ENCODE results near the gene OGFRL1.

OGFRL1 gene

DNA sequence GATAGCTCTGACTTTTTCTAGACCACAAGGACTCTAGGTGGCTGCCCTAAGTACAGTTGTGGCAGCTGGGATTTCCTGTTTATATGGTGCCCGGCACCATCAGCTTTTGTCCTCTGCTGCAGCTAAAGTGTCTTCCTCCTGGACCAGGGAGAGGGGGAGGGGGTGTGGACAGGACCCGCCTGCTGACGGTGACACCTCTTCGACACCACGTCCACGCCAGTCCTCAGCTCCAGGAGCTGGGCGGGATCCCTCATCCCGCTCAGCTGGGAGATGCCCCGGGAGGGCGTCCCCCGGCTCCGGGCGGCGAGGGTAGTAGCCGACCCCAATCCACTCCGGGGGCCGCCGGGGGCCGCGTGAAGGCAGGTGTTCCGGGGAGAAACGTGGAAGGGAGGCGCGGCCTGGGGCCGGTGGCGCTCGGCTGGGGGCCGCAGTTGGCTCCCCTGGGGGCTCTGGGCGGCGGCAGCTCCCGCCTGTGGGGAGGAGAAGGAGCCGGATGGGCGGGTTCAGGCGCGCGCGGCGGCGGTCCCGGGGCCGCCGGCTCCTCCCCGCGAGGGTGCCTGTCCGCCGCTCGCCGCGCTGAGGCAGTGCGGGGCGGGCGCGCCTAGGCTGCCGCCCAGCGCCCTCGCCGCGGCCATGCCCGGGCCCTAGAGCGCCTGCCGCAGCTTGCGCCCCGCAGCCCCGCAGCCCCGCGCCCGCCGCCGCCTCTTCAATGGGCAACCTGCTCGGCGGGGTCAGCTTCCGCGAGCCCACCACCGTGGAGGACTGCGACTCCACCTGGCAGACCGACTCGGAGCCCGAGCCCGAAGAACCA, at the start of gene OGFRL1:
OGFRL1 (plus strand) TSS at position 584 of the 811 bp plus-strand sequence; CDS start at position 710, 126 bp downstream.
- TF ChIP-seq, protein P1, sequence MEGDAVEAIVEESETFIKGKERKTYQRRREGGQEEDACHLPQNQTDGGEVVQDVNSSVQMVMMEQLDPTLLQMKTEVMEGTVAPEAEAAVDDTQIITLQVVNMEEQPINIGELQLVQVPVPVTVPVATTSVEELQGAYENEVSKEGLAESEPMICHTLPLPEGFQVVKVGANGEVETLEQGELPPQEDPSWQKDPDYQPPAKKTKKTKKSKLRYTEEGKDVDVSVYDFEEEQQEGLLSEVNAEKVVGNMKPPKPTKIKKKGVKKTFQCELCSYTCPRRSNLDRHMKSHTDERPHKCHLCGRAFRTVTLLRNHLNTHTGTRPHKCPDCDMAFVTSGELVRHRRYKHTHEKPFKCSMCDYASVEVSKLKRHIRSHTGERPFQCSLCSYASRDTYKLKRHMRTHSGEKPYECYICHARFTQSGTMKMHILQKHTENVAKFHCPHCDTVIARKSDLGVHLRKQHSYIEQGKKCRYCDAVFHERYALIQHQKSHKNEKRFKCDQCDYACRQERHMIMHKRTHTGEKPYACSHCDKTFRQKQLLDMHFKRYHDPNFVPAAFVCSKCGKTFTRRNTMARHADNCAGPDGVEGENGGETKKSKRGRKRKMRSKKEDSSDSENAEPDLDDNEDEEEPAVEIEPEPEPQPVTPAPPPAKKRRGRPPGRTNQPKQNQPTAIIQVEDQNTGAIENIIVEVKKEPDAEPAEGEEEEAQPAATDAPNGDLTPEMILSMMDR (IDR thresholded peaks at IDR 0.05; ENCODE audit: control insufficient read depth, extremely low read depth, insufficient read depth), result peak; percentile 38
- no peak for DNase-seq (ENCODE audit: low read depth)
- H3K4me3 ChIP-seq (ENCODE audit: low read depth, low read length), result peak within 1 kb of the TSS; percentile 62

GRCh38 chr6:71239694-71240093, 48.9 kb upstream of the OGFRL1 start:
- DNase-seq (ENCODE audit: low read depth), result no peak
- TF ChIP-seq, protein P1 (IDR thresholded peaks at IDR 0.05; ENCODE audit: control insufficient read depth, extremely low read depth, insufficient read depth), result no peak
- no peak overlapping the region for H3K4me3 ChIP-seq (ENCODE audit: low read depth, low read length)

DNA sequence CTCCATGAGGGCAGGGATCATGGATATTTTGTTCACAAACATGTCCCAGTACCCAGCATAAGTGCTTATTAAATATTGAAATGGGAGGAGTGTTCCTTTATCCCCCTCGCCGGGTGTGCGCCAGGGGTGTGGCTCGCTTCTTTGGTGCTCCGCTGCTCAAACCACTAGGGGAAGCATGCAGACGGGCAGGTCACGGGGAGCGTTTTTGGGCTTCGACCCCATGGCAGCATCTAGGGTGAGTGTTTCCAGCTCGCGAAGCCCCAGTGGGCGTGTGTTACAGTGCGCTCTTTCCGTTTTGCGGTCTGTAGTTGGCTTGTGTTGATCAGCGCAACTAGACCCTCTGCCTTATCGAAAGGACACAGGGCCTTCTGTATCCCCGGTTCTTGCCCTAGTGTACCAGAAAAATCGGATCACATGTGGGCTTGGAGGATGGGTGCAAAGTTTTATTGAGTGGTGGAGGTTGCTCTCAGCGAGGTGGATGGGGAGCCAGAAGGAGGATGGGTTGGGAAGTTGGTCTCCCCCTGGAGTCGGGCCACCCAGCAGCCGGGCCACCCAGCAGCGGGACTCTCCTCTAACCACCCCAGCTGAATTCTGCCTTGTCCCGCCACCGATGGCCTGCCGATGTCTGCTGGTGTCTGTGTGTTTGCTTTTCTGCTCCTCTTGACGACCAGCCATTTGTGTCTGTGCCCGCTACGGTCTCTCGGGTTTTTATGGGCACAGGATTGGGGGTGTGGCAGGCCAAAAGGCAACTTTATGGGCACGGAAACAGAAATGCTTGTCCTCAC, 43.2 kb upstream of the OGFRL1 start:
- no peak for DNase-seq (ENCODE audit: low read depth)
- TF ChIP-seq, protein P1 (IDR thresholded peaks at IDR 0.05; ENCODE audit: control insufficient read depth, extremely low read depth, insufficient read depth), result no peak
- H3K4me3 ChIP-seq (ENCODE audit: low read depth, low read length), result no peak overlapping the region

DNA sequence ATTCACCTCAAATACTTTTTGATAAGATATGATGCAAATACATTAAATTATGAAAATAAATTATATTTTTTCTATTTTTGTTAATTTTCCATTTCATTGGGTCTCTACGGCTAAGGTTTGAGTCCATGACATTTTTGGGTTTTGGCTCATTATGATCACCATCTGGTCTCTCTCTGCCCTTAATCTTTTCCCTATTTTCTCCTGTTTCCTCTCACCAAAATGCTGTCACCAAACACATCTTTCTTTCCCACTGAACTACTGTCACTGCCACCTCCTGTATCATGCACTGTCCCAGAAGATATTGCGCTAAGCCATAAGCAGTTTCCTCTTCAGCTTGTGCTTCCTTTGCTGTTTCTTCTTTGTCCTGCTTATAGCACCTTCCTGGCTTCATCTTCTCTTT, 42.0 kb upstream of the OGFRL1 start:
- TF ChIP-seq, protein P1 (IDR thresholded peaks at IDR 0.05; ENCODE audit: control insufficient read depth, extremely low read depth, insufficient read depth), result no peak
- no peak overlapping the region for H3K4me3 ChIP-seq (ENCODE audit: low read depth, low read length)
- DNase-seq (ENCODE audit: low read depth), result no peak

- no peak for DNase-seq (ENCODE audit: low read depth)
- H3K4me3 ChIP-seq (ENCODE audit: low read depth, low read length), result no peak overlapping the region
- TF ChIP-seq, protein P1 (IDR thresholded peaks at IDR 0.05; ENCODE audit: control insufficient read depth, extremely low read depth, insufficient read depth), result no peak
These were observed 40.3 kb upstream of the OGFRL1 start for GRCh38 chr6:71248306-71248765.

- TF ChIP-seq, protein P1 (IDR thresholded peaks at IDR 0.05; ENCODE audit: control insufficient read depth, extremely low read depth, insufficient read depth), result no peak
- no peak for DNase-seq (ENCODE audit: low read depth)
- H3K4me3 ChIP-seq (ENCODE audit: low read depth, low read length), result no peak overlapping the region
These were observed 39.6 kb upstream of the OGFRL1 start for GRCh38 chr6:71248878-71249544.
